GM08714 (cell line): ENCODE results near the gene TMEM25.
"Not testable (repeated sequence)": the region's sequence is repeated elsewhere in the genome, so short reads cannot be mapped to it uniquely, and the experiment has no call there.

ENCODE experiments used
- H3K4me3 ChIP-seq: fragments of 200-500 bp; sonication (Bioruptor generic); 2 replicates; pipeline ENCODE4 v1.5.1; 2014; ENCODE audit warnings: mild to moderate bottlenecking, low read length, inconsistent platforms
- ZNF274 ChIP-seq: IDR thresholded peaks from 2 replicates; pipeline ENCODE4 v1.6.1; 2012; ENCODE audit warnings: mild to moderate bottlenecking, low read depth, low read length

Gene TMEM25

DNA sequence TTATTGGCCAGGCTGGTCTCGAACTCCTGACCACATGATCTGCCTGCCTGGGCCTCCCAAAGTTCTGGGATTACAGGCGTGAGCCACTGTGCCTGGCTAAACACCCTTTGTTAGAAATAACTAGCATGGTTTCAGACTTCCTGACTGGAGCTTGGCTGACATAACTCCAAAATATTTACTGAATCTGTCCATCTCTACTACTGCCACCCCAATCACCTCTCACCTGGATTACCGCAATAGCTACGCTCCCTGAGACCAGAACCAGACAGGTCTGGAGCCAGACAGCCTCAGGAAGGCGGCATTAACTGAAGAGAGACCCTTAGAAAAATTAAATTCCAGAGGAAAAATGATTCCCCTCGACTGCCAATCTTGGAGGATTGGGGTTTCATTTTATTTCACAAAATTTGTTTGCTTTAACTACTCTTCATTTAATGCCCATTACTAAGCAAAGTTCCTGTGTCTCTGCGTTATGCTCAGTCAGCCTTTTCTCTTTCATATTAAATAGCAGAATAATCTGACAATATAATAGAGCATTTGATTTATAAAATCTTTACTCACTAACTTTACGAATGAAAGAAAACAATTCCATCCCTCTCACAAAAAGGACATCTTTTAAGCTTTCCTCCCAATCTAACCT lies 13.1 kb downstream of the TMEM25 start:
- no peak overlapping the region for H3K4me3 ChIP-seq
- TF ChIP-seq ZNF274, result no peak

DNA sequence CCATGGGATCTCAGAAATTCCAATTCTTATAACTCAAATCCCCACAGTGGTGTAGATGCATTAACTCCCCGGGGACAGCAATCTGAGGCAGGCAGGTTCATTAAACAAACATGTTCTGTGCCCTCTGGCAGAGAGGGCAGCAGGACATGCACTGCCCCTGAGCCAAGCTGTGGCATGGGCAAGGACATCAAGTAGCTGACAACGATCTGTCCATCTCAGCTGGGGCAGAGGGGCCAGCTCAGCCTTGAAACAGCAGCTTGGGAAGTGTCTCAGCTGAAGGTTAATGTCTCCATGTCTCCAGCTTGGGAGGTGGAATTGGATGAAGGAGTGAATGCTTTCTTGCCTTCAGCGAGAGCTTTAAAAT lies 13.6 kb downstream of the TMEM25 start:
- no peak overlapping the region for H3K4me3 ChIP-seq
- TF ChIP-seq ZNF274, result no peak

DNA sequence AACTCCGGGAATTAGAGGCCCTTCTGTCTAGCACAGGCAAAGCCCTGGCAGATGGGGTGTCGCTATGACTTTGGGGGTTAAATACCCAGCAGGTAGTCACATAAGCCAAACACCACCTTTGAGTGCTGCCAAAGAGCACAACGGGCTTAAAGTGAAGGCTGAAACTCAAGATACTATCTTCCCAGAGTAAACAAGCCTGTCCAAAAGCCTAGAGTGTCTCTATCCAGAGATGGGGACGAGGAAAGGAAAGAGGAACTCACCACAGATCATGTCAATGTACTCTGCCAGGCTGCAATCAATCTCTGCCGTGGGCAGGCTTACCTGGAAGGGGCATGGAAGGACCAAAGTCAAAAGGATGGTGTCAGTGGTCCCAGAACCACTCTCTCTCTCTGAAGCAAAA lies 14.5 kb downstream of the TMEM25 start:
- no peak for TF ChIP-seq ZNF274
- no peak overlapping the region for H3K4me3 ChIP-seq

- TF ChIP-seq ZNF274, result no peak
- H3K4me3 ChIP-seq, result no peak overlapping the region
These were observed 16.1 kb downstream of the TMEM25 start for GRCh38 chr11:118547132-118547531.

DNA sequence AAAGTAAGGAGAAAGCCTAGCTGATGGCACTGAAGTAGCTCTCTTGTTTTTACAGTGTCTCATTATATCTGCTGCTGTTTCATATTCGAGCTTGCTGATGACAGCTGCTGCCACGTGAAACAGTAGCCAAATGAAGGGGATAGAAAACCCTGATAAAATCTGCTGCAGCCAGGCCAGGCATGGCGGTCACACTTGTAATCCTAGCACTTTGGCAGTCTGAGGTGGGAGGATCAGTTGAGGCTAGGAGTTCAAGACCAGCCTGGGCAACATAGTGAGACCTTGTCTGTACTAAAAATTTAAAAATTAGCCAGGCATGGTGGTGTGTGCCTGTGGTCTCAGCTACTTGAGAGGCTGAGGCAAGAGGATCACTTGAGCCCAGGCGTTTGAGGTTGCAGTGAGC lies 21.3 kb downstream of the TMEM25 start:
- TF ChIP-seq ZNF274, result no peak
- H3K4me3 ChIP-seq, result no peak overlapping the region

DNA sequence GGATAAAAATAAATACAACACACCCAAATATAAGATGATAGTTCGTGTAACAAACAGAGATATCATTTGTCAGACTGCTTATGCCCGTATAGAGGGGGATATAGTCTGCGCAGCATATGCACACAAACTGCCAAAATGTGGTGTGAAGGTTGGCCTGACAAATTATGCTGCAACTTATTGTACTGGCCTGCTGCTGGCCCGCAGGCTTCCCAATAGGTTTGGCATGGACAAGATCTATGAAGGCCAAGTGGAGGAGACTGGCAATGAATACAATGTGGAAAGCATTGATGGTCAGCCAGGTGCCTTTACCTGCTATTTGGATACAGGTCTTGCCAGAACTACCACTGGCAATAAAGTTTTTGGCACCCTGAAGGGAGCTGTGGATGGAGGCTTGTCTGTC lies 29.8 kb downstream of the TMEM25 start:
- H3K4me3 ChIP-seq, result no peak overlapping the region
- TF ChIP-seq ZNF274, result no peak

DNA sequence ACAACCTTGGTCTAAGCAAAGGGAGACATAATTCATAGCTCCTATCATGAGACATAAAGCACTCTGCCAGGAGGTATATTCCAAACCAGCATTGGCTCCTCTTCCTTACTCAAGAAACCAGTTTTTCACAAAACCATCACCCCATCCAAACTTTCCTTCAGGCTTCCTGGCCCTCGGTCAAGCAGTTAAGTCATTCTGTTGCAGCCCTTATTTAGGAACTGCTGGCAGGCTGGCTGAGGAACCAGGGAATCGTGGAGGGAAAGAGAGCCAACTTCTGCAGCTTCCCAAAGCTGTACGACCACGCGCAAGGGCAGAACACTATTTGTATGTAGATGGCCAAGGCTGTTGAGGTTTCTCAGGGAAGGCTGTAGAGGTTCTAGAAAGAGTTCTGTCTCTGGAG lies 34.1 kb downstream of the TMEM25 start:
- peak overlapping the region; percentile 97 for H3K4me3 ChIP-seq
- no peak for TF ChIP-seq ZNF274

GRCh38 chr11:118569670-118570069 lies 38.7 kb downstream of the TMEM25 start:
- no peak for TF ChIP-seq ZNF274
- H3K4me3 ChIP-seq, result no peak overlapping the region

DNA sequence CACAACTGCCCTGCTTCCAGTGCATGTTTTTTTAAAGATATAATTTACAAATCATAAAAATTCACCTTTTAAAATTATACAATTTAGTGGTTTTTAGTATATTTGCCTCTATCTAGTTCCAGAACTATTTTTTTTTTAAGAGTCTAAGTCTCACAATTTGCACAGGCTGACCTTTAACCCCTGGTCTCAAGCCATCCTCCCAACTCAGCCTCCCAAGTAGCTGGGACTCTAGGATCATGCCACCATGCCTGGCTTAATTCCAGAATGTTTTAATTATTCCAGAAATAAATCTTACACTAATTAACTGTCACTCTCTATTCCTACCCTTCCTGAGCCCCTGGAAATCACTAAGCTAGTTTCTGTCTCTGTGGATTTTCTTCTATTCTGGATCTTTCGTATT lies 39.8 kb downstream of the TMEM25 start:
- H3K4me3 ChIP-seq, result no peak overlapping the region
- TF ChIP-seq ZNF274, result no peak

GRCh38 chr11:118571701-118572060 lies 40.7 kb downstream of the TMEM25 start:
- H3K4me3 ChIP-seq, result peak overlapping the region; percentile 75

DNA sequence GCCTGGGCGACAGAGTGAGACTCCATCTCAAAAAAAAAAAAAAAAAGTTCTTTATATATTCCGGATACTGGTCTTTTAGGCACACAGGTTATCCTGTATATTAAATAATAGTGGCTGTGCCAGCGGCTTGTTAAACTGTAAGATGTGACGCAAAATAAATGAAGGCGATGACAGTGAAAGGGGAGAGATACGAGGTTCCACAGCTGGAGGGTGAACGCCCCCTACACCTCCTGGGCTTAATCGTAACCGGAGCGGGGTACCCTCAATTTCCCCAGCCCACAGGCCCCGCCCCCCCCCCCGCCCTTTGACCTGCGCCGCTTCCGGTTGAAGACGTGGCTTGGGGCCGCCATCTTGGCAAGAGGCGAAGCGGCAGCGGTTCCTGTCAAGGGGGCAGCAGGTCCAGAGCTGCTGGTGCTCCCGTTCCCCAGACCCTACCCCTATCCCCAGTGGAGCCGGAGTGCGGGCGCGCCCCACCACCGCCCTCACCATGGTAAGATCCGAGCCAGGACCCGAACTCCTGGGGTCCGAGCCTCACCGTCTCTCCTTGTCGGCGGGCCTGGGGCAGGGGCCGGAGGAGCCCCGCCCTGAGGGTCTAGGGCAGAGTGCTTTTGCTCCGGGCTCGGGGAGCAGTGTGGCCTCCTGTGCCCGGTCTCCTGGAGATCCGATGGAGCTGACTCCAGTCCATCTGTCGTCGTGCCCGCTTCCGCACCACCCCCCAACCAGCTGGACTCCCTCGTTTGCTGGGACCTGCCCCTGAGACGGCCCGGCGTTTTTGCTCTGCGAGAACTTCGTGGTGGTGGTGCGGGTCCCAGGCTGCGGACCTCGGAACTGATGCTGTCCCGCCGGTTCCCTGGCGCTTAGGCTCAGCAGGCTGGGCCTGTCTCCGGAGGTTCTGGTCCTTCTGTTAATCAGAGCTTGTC lies 41.3 kb downstream of the TMEM25 start, which contains the start of gene ARCN1:
Gene ARCN1, plus strand, starts transcription at position 349 of the 920 bp plus-strand sequence. Its CDS starts 139 bp downstream, at position 488.
- H3K4me3 ChIP-seq, result peak within 1 kb of the TSS; percentile 89
- TF ChIP-seq ZNF274, result no peak

DNA sequence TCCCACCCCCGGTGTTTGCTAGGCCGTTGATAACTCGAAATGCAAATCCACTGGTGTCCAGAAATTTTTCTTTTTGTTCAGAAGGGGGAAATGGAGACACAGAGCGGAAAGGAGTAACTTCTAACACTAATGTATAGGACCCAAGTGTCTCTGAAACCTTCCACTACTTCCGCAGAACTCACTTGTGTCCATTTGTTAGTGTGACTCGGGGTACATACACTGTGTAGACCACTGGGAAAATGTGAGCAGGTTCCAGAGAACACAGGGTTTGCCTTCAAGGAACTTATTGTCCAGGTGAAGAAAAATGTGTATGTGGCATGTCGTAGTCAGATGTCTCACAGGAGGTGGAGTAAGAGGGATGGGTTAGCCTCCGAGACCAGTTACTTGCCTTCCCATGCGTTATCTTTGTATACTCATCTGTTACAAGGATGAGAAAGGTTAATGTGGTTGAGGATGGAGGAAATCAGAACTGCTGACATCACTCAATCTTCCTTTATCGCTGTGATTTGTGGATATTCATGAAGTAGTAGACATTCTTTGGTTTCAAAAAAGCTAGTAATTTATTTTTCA lies 42.1 kb downstream of the TMEM25 start:
- H3K4me3 ChIP-seq, result peak overlapping the region; percentile 89
- no peak for TF ChIP-seq ZNF274

- no peak overlapping the region; the same call in 1 of the 2 replicates for H3K4me3 ChIP-seq
- TF ChIP-seq ZNF274, result no peak
These were observed 43.6 kb downstream of the TMEM25 start for GRCh38 chr11:118574636-118575035.

DNA sequence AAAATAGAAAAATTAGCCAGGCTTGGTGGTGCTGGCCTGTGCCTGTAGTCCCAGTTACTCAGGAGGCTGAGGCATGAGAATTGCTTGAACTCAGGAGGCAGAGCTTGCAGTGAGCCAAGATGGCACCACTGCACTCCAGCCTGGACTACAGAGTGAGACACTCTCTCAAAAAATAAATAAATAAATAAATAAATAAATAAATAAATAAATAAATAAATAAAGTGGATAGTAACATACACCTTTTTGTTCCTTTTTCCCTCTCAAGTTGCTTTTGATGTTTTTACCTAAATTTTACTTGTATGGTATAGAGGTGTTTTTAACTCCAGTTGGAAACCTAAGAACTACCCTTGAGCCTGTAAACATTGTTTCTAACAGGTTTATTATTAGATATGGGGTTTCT lies 47.0 kb downstream of the TMEM25 start:
- not testable (repeated sequence) for H3K4me3 ChIP-seq

GRCh38 chr11:118581057-118581456 lies 50.1 kb downstream of the TMEM25 start:
- no peak for TF ChIP-seq ZNF274
- no peak overlapping the region for H3K4me3 ChIP-seq
